Mesenchymal stem cell (in vitro differentiated cells and primary cell): ENCODE results near the gene KNOP1.

Source experiments
- DNase-seq: peaks from one replicate; pipeline ENCODE4 v3.0.0-alpha.2; 2013
- H2AFZ ChIP-seq: one replicate; pipeline ENCODE4 v1.6.1; 2013; ENCODE audit warnings: low read depth, mild to moderate bottlenecking, control low read depth, inconsistent platforms, low read length, moderate library complexity
- H2AK5ac ChIP-seq: 2 replicates; pipeline ENCODE4 v1.6.1; 2013; ENCODE audit warnings: low read length, moderate library complexity, mild to moderate bottlenecking, inconsistent platforms; ENCODE audit not compliant: severe bottlenecking
- H2BK120ac ChIP-seq: one replicate; pipeline ENCODE4 v1.6.1; 2013; ENCODE audit warnings: low read depth, mild to moderate bottlenecking, inconsistent platforms, low read length, moderate library complexity
- H2BK12ac ChIP-seq, 2 experiments: one replicate each; pipeline ENCODE4 v1.6.1; 2013; ENCODE audit warnings: inconsistent platforms in 2 of 2, low read length in 2 of 2, mild to moderate bottlenecking in 2 of 2, moderate library complexity in 2 of 2, control low read depth in 1 of 2
- H2BK15ac ChIP-seq: one replicate; pipeline ENCODE4 v1.6.1; 2013; ENCODE audit warnings: mild to moderate bottlenecking, low read depth, inconsistent platforms; ENCODE audit not compliant: poor library complexity, severe bottlenecking
- H2BK5ac ChIP-seq: 2 replicates; pipeline ENCODE4 v1.6.1; 2013; ENCODE audit warnings: low read depth, mild to moderate bottlenecking, low read length, control low read depth, inconsistent platforms; ENCODE audit not compliant: poor library complexity, severe bottlenecking
- H3K14ac ChIP-seq, 2 experiments: one replicate each; pipeline ENCODE4 v1.6.1; 2013; ENCODE audit warnings: inconsistent platforms in 2 of 2, low read length in 2 of 2, control low read depth in 1 of 2, mild to moderate bottlenecking in 1 of 2, moderate library complexity in 1 of 2
- H3K18ac ChIP-seq, 2 experiments: one replicate each; pipeline ENCODE4 v1.6.1; 2013; ENCODE audit warnings: inconsistent platforms in 2 of 2, low read length in 2 of 2, control low read depth in 1 of 2, low read depth in 1 of 2, mild to moderate bottlenecking in 1 of 2
- H3K23ac ChIP-seq, 2 experiments: one replicate each; pipeline ENCODE4 v1.6.1; 2013; ENCODE audit warnings: inconsistent platforms in 2 of 2, low read length in 2 of 2, mild to moderate bottlenecking in 2 of 2, moderate library complexity in 2 of 2, control low read depth in 1 of 2
- H3K27ac ChIP-seq: 2 replicates; pipeline ENCODE4 v1.5.1; 2013; ENCODE audit warnings: mild to moderate bottlenecking, moderate library complexity, low read length, control low read depth, inconsistent platforms; ENCODE audit not compliant: poor library complexity, severe bottlenecking
- H3K27me3 ChIP-seq, 2 experiments: 2 replicates each; pipeline versions ENCODE4 v1.6.1 to v1.7.0; 2013; ENCODE audit warnings: low read length in 2 of 2, mild to moderate bottlenecking in 2 of 2, moderate library complexity in 2 of 2, control low read depth in 1 of 2, inconsistent platforms in 1 of 2; ENCODE audit not compliant: control insufficient read depth in 1 of 2, insufficient read depth in 1 of 2
- H3K36me3 ChIP-seq, 2 experiments: 2 replicates each; pipeline versions ENCODE4 v1.6.1 to v1.7.0; 2013; ENCODE audit warnings: low read length in 2 of 2, control low read depth in 1 of 2, inconsistent platforms in 1 of 2, low read depth in 1 of 2, mild to moderate bottlenecking in 1 of 2; ENCODE audit not compliant: insufficient read depth in 2 of 2, control insufficient read depth in 1 of 2
- H3K4ac ChIP-seq, 2 experiments: one replicate each; pipeline ENCODE4 v1.6.1; 2013; ENCODE audit warnings: inconsistent platforms in 2 of 2, low read length in 2 of 2, mild to moderate bottlenecking in 2 of 2, moderate library complexity in 2 of 2, control low read depth in 1 of 2, low read depth in 1 of 2
- H3K4me1 ChIP-seq: 2 replicates; pipeline ENCODE4 v1.6.1; 2013; ENCODE audit warnings: low read depth, low read length, control low read depth; ENCODE audit not compliant: control insufficient read depth, insufficient read depth
- H3K4me2 ChIP-seq: 2 replicates; pipeline ENCODE4 v1.6.1; 2013; ENCODE audit warnings: low read length, mild to moderate bottlenecking, inconsistent platforms; ENCODE audit not compliant: poor library complexity, severe bottlenecking
- H3K4me3 ChIP-seq, 2 experiments: 2 replicates each; pipeline versions ENCODE4 v1.5.1 to v1.7.0; 2013; ENCODE audit warnings: low read length in 2 of 2, mild to moderate bottlenecking in 2 of 2, control low read depth in 1 of 2, low read depth in 1 of 2; ENCODE audit not compliant: insufficient read depth in 1 of 2
- H3K79me1 ChIP-seq: replicated peaks from 2 replicates; pipeline ENCODE4 v1.6.1; 2013; ENCODE audit warnings: mild to moderate bottlenecking, control low read depth, low read length, inconsistent platforms; ENCODE audit not compliant: poor library complexity, severe bottlenecking
- H3K9ac ChIP-seq: 2 replicates; pipeline ENCODE4 v1.7.0; 2013; ENCODE audit warnings: mild to moderate bottlenecking, low read length, moderate library complexity
- H3K9me3 ChIP-seq: 2 replicates; pipeline ENCODE4 v1.7.0; 2013; ENCODE audit warnings: mild to moderate bottlenecking, low read length; ENCODE audit not compliant: control insufficient read depth
- H4K8ac ChIP-seq: one replicate; pipeline ENCODE4 v1.6.1; 2013; ENCODE audit warnings: inconsistent platforms, mild to moderate bottlenecking, low read length, moderate library complexity
- H4K91ac ChIP-seq: one replicate; pipeline ENCODE4 v1.6.1; 2013; ENCODE audit warnings: mild to moderate bottlenecking, low read length, inconsistent platforms
- WGBS: methylation state at CpG from one replicate; pipeline ENCODE4 v1.1.7; 2013; ENCODE audit warnings: mixed read lengths; 5-methylcytosine and 5-hydroxymethylcytosine counted together

Gene KNOP1

DNA sequence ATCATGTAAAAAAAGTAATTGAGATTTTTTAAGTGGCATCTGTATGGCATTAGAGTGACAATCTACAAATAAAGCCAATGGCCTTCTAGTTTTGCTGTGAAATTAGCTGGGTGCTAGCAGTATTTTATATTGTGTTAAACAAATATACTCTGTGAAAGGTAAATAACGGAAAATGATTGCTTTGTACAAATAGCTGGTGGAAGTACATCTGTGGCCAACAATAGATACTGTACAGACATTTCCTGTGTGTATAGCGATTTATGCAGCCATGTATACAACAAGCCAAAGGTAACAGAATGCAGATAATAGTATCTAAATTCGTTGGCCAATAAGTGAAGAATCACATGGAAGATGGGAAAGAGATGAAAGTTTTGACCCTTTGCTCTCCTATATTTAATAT, 26.6 kb upstream of the KNOP1 start:
- Histone ChIP-seq H3K4me2 (no peak overlapping the region), H2AK5ac (no peak overlapping the region), H3K36me3 (peaks cover 0 to 12% of the 10 kb centered on the region in 2 experiments), H3K9me3 (no peaks in the 10 kb centered on the region), H4K91ac (no peak overlapping the region), H2BK15ac (no peak overlapping the region), H2AFZ (no peak overlapping the region), H4K8ac (no peak overlapping the region), H3K27me3 (no peaks in the 10 kb centered on the region), H2BK12ac (no peak overlapping the region), H3K9ac (peak overlapping the region; percentile 30), H3K18ac (no peak overlapping the region), H3K27ac (no peak overlapping the region), H3K23ac (no peak overlapping the region), H2BK5ac (no peak overlapping the region), H2BK120ac (no peak overlapping the region), H3K4me3 (no peak overlapping the region), H3K4ac (no peak overlapping the region), H3K79me1 (no peaks in the 10 kb centered on the region), H3K4me1 (peaks cover 3% of the 10 kb centered on the region), H3K14ac (no peak overlapping the region)
- 100% methylated on average over 2 of the region's 3 CpGs for WGBS
- DNase-seq: no peak

DNA sequence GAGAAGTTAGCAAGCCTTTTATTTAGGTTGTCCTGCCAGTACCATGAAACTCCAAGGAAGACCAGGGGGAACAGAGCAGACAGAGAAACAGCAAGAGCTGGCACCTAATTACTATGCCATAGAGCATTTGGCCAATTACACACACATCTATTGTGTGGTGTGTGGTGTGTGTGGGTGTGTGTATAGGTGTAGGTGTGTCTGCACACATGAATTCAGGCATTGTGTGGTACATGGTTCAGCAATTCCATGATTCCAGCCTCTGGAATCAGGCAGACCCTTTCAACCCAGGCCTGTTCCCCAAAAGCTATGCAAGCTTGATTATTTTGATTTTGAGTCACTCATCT, 25.8 kb upstream of the KNOP1 start:
- no peak overlapping the region for H2BK5ac ChIP-seq
- no peak overlapping the region for H3K23ac ChIP-seq
- H3K9me3 ChIP-seq: no peaks in the 10 kb centered on the region
- no peak overlapping the region for H2BK12ac ChIP-seq
- no peak overlapping the region for H3K4me3 ChIP-seq
- no peak overlapping the region for H2BK120ac ChIP-seq
- H3K36me3 ChIP-seq: peaks cover 0 to 17% of the 10 kb centered on the region in 2 experiments
- no peak overlapping the region for H4K91ac ChIP-seq
- no peak overlapping the region for H2AFZ ChIP-seq
- no peaks in the 10 kb centered on the region for H3K27me3 ChIP-seq
- H3K9ac ChIP-seq: no peak overlapping the region
- no peak overlapping the region for H2BK15ac ChIP-seq
- H2AK5ac ChIP-seq: no peak overlapping the region
- no peak overlapping the region for H3K4me2 ChIP-seq
- no peak overlapping the region for H4K8ac ChIP-seq
- no peak overlapping the region for H3K14ac ChIP-seq
- no peaks in the 10 kb centered on the region for H3K4me1 ChIP-seq
- H3K79me1 ChIP-seq: no peaks in the 10 kb centered on the region
- no peak for DNase-seq
- no peak overlapping the region for H3K4ac ChIP-seq
- no peak overlapping the region for H3K27ac ChIP-seq
- H3K18ac ChIP-seq: no peak overlapping the region

DNA sequence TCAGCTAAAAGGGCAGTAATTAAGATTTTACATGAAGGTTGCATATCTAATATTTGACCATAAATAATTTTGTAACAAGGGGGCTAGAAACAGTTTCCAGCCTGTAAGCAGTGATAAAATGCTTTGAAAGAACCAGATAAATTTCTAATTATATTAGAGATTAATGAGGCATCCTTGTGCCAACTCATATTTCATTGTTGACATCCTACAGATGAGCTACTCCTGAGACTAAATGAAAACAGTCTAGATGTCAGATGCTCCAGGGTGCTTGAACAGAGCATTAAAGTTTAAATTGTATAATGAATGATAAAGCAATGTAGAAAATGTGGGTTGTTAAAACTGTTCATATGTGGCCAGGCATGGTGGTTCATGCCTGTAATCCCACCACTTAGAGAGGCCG, 23.3 kb upstream of the KNOP1 start:
- Histone ChIP-seq H3K18ac (no peak overlapping the region), H3K4me3 (no peak overlapping the region), H3K4me1 (no peaks in the 10 kb centered on the region), H3K23ac (no peak overlapping the region), H2BK120ac (no peak overlapping the region), H2AK5ac (no peak overlapping the region), H3K4ac (no peak overlapping the region), H3K9me3 (no peaks in the 10 kb centered on the region), H3K14ac (no peak overlapping the region), H2BK15ac (no peak overlapping the region), H3K4me2 (no peak overlapping the region), H4K91ac (no peak overlapping the region), H2BK12ac (no peak overlapping the region), H3K27me3 (no peaks in the 10 kb centered on the region), H2BK5ac (no peak overlapping the region), H3K9ac (no peak overlapping the region), H4K8ac (no peak overlapping the region), H2AFZ (no peak overlapping the region), H3K79me1 (no peaks in the 10 kb centered on the region), H3K27ac (no peak overlapping the region), H3K36me3 (peaks cover 0 to 35% of the 10 kb centered on the region in 2 experiments)
- no peak for DNase-seq
- 100% methylated on average over 1 of the region's 1 CpG for WGBS

DNA sequence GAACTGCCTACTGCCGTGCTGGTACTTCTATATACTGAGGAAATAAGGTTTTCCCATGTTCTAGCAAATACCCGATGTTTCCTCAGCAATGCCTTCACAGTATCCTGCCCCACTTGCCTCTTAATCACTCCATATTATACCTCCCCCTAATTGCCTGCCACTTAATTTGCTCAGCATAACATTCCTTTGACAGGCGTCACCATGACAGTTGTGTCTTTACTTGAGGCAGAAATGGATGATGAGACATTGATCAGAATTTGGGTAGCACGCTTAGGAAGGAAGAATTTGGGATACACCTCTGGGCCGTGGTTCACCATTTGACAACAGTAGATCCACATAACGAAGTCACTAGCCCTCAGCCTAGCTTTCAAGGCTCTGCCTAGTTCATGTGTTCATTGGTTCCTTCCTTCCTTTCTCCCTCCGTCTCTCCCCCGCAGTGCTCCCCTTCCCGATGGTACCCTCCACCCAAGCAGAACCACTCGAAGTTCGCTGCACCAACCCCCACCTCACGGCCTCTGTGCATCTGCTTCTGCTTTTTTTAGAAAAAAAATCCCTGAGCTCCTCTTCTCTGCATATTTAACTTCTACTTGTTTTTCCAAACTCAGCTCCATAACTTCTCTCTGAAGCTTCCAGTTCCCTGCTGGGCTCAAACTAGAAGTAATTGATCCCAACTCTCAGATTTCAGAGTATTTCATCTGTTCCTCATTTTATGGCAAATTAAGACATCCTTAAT, 19.4 kb upstream of the KNOP1 start:
- no peak overlapping the region for H3K14ac ChIP-seq
- no peak overlapping the region for H2AK5ac ChIP-seq
- no peaks in the 10 kb centered on the region for H3K27me3 ChIP-seq
- 93% methylated on average over 12 of the region's 12 CpGs for WGBS
- no peak overlapping the region for H3K4me2 ChIP-seq
- H3K9me3 ChIP-seq: no peaks in the 10 kb centered on the region
- no peaks in the 10 kb centered on the region for H3K79me1 ChIP-seq
- no peak overlapping the region for H3K4ac ChIP-seq
- no peak overlapping the region for H3K23ac ChIP-seq
- H4K91ac ChIP-seq: no peak overlapping the region
- H3K18ac ChIP-seq: no peak overlapping the region
- no peak overlapping the region for H3K4me3 ChIP-seq
- no peak overlapping the region for H2BK5ac ChIP-seq
- H2BK15ac ChIP-seq: no peak overlapping the region
- no peaks in the 10 kb centered on the region for H3K4me1 ChIP-seq
- H2AFZ ChIP-seq: no peak overlapping the region
- H4K8ac ChIP-seq: no peak overlapping the region
- H3K9ac ChIP-seq: no peak overlapping the region
- no peak overlapping the region for H3K27ac ChIP-seq
- no peak overlapping the region for H2BK12ac ChIP-seq
- peaks cover 17 to 66% of the 10 kb centered on the region in 2 experiments for H3K36me3 ChIP-seq
- DNase-seq: no peak
- no peak overlapping the region for H2BK120ac ChIP-seq
